GM21423 (cell line): ENCODE results near the gene TMEM131.
"Not testable (repeated sequence)": the region's sequence is repeated elsewhere in the genome, so short reads cannot be mapped to it uniquely, and the experiment has no call there.

Source experiments
- ATAC-seq: cut with Tn5 transposase; IDR thresholded peaks from one replicate; pipeline ENCODE4 v1.9.1; 2021; ENCODE audit warnings: mild to moderate bottlenecking, moderate library complexity; ENCODE audit not compliant: unreplicated experiment

Gene TMEM131

GRCh38 chr2:97714950-97715652 lies 280.6 kb downstream of the TMEM131 start:
- no peak for ATAC-seq

DNA sequence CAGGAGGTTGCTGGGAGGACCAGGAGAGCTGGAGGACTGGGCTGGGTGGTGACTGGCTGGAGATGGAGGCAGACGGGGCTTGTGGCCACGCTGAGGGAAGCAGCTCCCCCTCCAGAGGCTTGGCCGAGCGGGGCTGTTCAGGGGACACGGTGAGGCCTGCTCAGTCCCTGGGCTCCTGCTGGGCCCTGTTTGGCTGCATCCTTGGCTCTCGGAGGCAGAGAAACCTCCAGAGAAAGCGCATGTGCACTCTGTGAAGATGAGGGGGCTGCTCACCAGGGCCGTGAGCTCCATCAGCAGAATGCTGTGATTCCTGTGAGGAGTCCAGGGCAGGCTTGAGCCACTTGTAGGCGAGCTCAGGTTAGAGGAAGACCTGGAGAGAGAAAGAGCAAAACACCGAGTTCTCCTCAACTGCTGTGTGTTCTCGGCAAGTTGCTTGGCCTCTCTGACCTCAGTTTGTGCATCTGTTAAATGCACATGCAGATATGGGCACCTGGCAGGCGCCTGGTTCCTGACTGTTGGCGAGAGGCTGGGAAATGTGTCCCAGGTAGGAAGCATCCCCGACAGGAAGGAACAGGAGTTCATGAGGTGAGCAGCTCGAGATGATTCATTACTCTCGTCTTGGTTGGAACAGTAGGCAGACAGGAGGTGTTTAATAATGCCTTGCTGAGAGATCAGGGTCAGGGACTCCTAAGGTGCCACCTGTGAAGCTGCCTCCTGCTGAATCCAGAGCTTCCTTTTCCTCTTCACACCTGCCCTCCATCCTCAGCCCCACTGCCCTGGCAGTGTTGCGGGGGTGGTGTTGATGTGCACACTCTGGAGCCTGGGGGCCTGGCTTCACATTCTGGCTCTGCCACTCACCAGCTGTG lies 281.4 kb downstream of the TMEM131 start:
- ATAC-seq = no peak

DNA sequence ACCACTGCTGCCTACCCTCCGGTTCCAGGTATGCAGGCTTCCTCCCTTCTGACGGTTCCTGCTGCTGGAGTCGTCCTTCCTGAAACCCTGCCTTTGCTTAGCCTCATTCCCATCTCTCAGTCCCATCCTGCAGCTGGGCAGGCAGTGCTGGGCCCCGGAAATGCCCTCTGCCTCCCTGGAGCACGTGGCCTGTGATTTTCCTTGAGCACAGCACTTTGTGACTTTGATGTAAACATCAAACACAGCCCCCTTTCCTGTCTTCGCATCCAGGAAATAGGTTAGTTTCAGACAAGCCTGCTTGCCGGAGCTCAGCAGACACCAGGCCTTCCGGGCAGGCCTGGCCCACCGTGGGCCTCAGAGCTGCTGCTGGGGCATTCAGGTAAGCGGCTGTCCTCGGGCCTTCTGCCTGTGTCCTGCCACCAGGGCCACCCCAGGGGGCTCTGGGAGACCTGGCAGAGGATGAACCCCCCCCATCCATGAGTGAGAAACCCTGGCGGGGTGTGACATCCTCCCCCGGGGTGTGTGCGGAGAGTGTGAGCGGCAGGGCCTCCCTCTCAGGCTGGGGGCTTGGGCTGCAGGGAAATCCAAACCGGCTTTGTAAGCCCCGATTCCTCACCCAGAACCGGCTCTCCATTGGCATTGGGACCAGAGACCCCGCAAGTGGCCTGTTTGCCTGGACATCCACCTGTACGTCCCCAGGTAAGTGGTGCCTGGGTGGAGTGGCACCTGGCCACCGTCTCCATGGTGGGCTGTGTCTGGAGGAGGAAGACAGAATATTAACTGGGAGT lies 282.3 kb downstream of the TMEM131 start, which contains the start of gene ZAP70:
Gene ZAP70 (plus strand): TSS at position 281 of the 788 bp plus-strand sequence. CDS start 10,461 bp downstream, outside the sequence.
- ATAC-seq = no peak

- ATAC-seq = no peak
These were observed 283.0 kb downstream of the TMEM131 start for GRCh38 chr2:97712693-97713295.

DNA sequence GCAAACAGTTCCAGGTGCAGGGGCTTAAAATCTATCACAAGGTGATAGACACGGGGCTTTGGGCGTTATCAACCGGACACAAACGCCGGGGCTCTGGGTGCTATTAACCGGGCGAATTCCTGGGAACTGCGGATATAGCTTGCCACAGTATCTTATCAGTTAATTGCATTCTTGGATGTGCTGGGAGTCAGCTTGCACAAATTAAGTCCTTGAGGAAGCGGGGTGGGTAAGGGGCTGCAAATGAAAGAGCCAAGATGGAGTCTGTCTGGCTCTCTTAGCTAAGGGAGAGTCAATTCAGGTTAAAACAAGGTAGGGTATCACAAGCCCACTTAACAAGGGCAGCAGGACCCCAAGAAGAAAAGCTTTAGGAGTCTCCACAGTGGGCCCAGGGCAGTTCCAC lies 283.6 kb downstream of the TMEM131 start:
- not testable (repeated sequence) for ATAC-seq

DNA sequence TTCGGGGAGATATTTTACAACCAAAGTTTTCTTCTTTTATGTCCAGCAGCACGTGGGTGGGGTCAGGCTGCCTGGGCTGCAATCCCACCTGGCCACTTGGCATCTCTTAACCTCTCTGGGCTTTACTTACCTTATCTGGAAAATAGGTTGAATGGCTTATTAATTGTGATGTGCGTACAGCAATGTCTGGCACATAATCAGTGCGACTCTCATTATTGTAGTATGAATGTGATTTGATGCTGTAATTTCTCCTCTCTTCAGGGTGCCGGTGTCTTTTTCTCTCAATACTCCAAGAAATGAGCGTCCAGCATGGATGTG lies 284.4 kb downstream of the TMEM131 start:
- no peak for ATAC-seq

DNA sequence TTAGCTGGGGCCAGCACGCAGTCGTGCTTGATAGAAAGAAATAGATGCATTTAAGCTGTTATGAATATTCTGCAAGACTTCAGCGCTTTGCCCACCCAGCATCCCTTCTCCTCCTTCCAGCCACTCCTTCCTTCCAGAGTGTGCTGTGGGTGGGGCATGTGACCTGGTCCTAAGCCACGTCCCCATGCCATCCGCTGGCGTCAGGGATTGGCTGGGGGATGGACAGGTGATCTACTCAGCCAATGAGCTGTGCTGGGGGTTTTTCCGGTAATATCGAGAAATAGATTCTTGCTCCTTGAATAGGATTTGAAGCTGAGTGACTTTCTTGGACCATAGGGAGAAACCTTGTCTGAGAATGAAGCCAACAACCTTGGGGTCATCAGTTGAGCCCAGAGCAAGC lies 287.1 kb downstream of the TMEM131 start:
- no peak for ATAC-seq

- no peak for ATAC-seq
These were observed 287.7 kb downstream of the TMEM131 start for GRCh38 chr2:97708048-97708380.

DNA sequence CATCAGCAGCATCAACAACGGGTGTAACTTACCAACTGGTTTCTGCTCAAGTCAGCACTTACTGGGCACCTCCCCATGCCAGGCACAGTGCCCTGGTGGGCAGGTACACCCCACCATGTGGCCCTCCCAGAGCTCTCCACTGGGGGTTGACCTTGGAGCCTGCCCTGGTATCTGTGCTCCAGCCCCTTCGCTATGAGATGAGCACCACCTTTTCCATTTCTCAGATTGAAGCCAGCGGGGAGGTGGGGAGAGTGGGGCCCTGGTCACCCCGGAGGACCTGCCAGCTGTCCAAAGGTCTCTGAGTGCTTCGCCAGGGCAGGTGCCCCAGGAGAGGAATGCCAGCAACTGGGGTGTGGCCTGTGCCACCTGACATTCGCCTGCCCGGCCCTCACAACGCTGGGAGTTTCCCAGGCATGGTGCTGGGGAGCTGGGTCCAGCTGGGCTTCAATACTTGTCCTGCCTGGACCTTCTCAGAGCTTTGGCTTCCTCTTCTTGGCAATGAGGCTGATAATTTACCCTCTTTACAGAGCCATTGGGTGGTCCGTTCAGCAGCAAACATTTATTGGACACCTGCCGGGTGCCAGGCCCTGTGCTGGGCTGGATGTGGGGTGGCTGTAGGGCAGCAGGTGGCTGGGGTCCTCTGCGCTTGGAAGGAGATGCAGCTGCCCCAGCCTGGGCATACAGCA lies 288.2 kb downstream of the TMEM131 start:
- ATAC-seq = no peak

- ATAC-seq = no peak
These were observed 288.9 kb downstream of the TMEM131 start for GRCh38 chr2:97706708-97707345.
